Forelimb muscle (tissue), 1 donor: ENCODE data around the gene SLC25A19. TPM values are rescaled to one million over a fixed set of nuclear protein-coding genes. Genes with fewer than 3 reads are reported as not detected.

Experiments used
- DNase-seq: peaks from one replicate; pipeline ENCODE4 v3.0.0-alpha.2; 2013; ENCODE audit warnings: low read depth
- polyA plus RNA-seq: library from polyadenylated mRNA; unstranded; fragments of 120-200 nt; gene quantifications from one replicate; pipeline ENCODE4 v1.2.1, GENCODE V29; 2013; ENCODE audit not compliant: insufficient read length

The SLC25A19 gene
- polyA plus RNA-seq, 1 donor, result 4.9 TPM

- no peak for DNase-seq
Measured at GRCh38 chr17:75241502-75241901, 47.7 kb downstream of the SLC25A19 start.

GRCh38 chr17:75241143-75241430 is 48.1 kb downstream of the SLC25A19 start:
- DNase-seq, result no peak

GRCh38 chr17:75240394-75241142 is 48.7 kb downstream of the SLC25A19 start:
- DNase-seq, result no peak

GRCh38 chr17:75239778-75240393 is 49.3 kb downstream of the SLC25A19 start:
- no peak for DNase-seq

GRCh38 chr17:75239214-75239613 is 50.0 kb downstream of the SLC25A19 start:
- no peak for DNase-seq

GRCh38 chr17:75238684-75239191 is 50.5 kb downstream of the SLC25A19 start:
- DNase-seq, result no peak

- DNase-seq, result no peak
Measured at GRCh38 chr17:75238020-75238580, 51.1 kb downstream of the SLC25A19 start.

GRCh38 chr17:75237100-75238014 is 51.9 kb downstream of the SLC25A19 start:
- DNase-seq, result no peak

GRCh38 chr17:75232786-75233185 is 56.4 kb downstream of the SLC25A19 start:
- no peak for DNase-seq

GRCh38 chr17:75231741-75232464 is 57.3 kb downstream of the SLC25A19 start:
- DNase-seq, result no peak

GRCh38 chr17:75231071-75231470 is 58.2 kb downstream of the SLC25A19 start:
- DNase-seq, result no peak

GRCh38 chr17:75228847-75229246 is 60.4 kb downstream of the SLC25A19 start:
- DNase-seq, result no peak

- DNase-seq, result no peak
Measured at GRCh38 chr17:75228305-75228704, 60.9 kb downstream of the SLC25A19 start.

- DNase-seq, result no peak
Measured at GRCh38 chr17:75227729-75228128, 61.5 kb downstream of the SLC25A19 start.

GRCh38 chr17:75225016-75225415 is 64.2 kb downstream of the SLC25A19 start:
- no peak for DNase-seq

Other genes with a start within 250 kb of the SLC25A19 start
- 249 TPM for gene ATP5PD, start 242.5 kb downstream of the SLC25A19 start, polyA plus RNA-seq
- gene KCTD2, start 242.2 kb downstream of the SLC25A19 start, polyA plus RNA-seq, result 20.5 TPM
- gene SLC16A5, start 201.5 kb downstream of the SLC25A19 start, polyA plus RNA-seq, result 6.9 TPM
- 6.5 TPM for gene ARMC7, start 179.5 kb downstream of the SLC25A19 start, polyA plus RNA-seq
- 41.0 TPM for gene NT5C, start 157.7 kb downstream of the SLC25A19 start, polyA plus RNA-seq
- 283 TPM for gene JPT1, start 134.9 kb downstream of the SLC25A19 start, polyA plus RNA-seq
- gene SUMO2, start 106.5 kb downstream of the SLC25A19 start, polyA plus RNA-seq, result 334 TPM
- 34.4 TPM for gene NUP85, start 83.8 kb downstream of the SLC25A19 start, polyA plus RNA-seq
- 29.9 TPM for gene GGA3, start 27.8 kb downstream of the SLC25A19 start, polyA plus RNA-seq
- 65.0 TPM for gene MRPS7, start 27.6 kb downstream of the SLC25A19 start, polyA plus RNA-seq
- gene MIF4GD, start 18.2 kb downstream of the SLC25A19 start, polyA plus RNA-seq, result 15.1 TPM
- gene GRB2, start 116.2 kb upstream of the SLC25A19 start, polyA plus RNA-seq, result 158 TPM
- 54.0 TPM for gene TMEM94, start 167.2 kb upstream of the SLC25A19 start, polyA plus RNA-seq
- 20.1 TPM for gene CASKIN2, start 226.1 kb upstream of the SLC25A19 start, polyA plus RNA-seq
- 19.4 TPM for gene TSEN54, start 227.1 kb upstream of the SLC25A19 start, polyA plus RNA-seq
- gene LLGL2, start 236.3 kb upstream of the SLC25A19 start, polyA plus RNA-seq, result 6.4 TPM